AG04449 (cell line): ENCODE results near the gene CDH7.

Experiments
- CTCF ChIA-PET: fragments of 350-600 bp; formaldehyde crosslinking; extraction: SDS; loops from one replicate; lab custom pipeline; 2021; ENCODE audit warnings: antibody characterized with exemption; lab: Yijun Ruan, JAX
- POLR2A ChIA-PET: fragments of 400-600, 350-600 bp; formaldehyde crosslinking; extraction: SDS; loops from one replicate; lab custom pipeline; 2020; ENCODE audit warnings: antibody characterized with exemption, inconsistent platforms; lab: Yijun Ruan, JAX
- DNase-seq: peaks from one replicate; pipeline ENCODE4 v3.0.0-alpha.2; 2010; ENCODE audit warnings: low read depth, low spot score
- H3K4me3 ChIP-seq: 2 replicates; pipeline ENCODE4 v1.5.1; 2011; ENCODE audit warnings: low read depth, mild to moderate bottlenecking, control low read depth, low read length
- CTCF ChIP-seq: IDR thresholded peaks from one replicate; pipeline ENCODE4 v1.5.1; 2011; ENCODE audit warnings: mild to moderate bottlenecking, moderate library complexity, low read length, control low read depth, inconsistent platforms; ENCODE audit not compliant: insufficient read depth; ENCODE audit errors: missing control alignments

Gene CDH7

GRCh38 chr18:65750389-65751154 lies at the start of gene CDH7:
CDH7 (plus strand) TSS chr18:65751012; CDS start chr18:65762843, 11,831 bp downstream.
- no peak for TF ChIP-seq CTCF
- POLR2A ChIA-PET: no interaction called here
- no peak within 1 kb of the TSS for H3K4me3 ChIP-seq
- no peak for DNase-seq
- CTCF ChIA-PET: no interaction called here

GRCh38 chr18:65704046-65704445 lies 46.8 kb upstream of the CDH7 start:
- TF ChIP-seq CTCF: no peak
- POLR2A ChIA-PET: no interaction called here
- no peak for DNase-seq
- CTCF ChIA-PET: no interaction called here
- H3K4me3 ChIP-seq: no peak overlapping the region

- CTCF ChIA-PET: no interaction called here
Observed at GRCh38 chr18:65706646-65707045, 44.2 kb upstream of the CDH7 start.

GRCh38 chr18:65711493-65711892 lies 39.3 kb upstream of the CDH7 start:
- H3K4me3 ChIP-seq: no peak overlapping the region
- DNase-seq: no peak
- TF ChIP-seq CTCF: no peak
- ChIA-PET CTCF (no interaction called here), POLR2A (no interaction called here)

More at GRCh38 chr18:65706646-65707045, 44.2 kb upstream of the CDH7 start:
- no peak for TF ChIP-seq CTCF
- DNase-seq: no peak
- POLR2A ChIA-PET: no interaction called here
- no peak overlapping the region for H3K4me3 ChIP-seq

- no peak for TF ChIP-seq CTCF
- no peak for DNase-seq
- no peak overlapping the region for H3K4me3 ChIP-seq
- ChIA-PET CTCF (no interaction called here), POLR2A (no interaction called here)
Observed at GRCh38 chr18:65721619-65722018, 29.2 kb upstream of the CDH7 start.

GRCh38 chr18:65725251-65726050 lies 25.4 kb upstream of the CDH7 start:
- POLR2A ChIA-PET: no interaction called here
- DNase-seq: no peak
- no peak overlapping the region for H3K4me3 ChIP-seq
- no peak for TF ChIP-seq CTCF
- CTCF ChIA-PET: no interaction called here
